ENCODE measurements around the gene ZNF423.

DNA sequence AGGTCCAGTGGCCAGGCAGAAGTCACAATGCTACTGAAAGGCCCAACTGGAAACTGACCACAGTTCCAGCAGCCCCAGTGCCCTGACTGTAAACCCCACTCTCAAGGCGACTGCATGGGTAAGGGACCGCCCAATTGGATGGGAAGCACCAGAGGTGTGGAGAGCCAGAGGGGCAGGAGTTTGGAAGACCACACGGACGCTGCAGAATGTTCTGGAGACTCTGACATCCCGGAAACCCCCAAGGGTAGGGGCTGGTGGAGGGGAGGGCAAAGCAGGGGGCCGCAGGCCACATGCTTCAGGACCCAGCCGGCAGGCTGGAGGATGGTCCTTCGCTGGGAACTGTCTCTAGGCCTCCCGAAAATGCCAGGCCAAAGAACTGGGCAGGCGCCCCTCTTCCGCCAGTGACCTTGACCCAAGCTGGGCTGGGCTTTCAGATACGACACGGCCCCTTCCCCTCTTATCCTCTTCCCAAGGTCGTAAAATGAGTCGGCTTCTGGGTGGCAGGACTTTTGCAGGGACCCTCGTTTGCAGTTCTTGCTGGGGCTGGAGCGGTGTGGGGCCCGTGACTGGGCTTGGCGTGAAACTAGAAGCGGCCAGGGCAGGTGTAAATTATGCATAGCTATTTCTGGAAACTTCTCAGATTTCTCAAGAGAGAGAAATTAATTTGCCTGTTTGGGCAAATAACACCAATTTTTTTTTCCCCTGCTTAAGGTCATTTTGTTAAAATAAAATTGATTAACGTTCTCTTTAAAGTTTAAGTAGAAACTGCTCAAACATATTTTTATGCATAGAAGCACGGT lies 372.1 kb downstream of the ZNF423 start:
- TF ChIP-seq GATA3 (IDR thresholded peaks at IDR 0.05; ENCODE audit: low read depth, low read length) (no peak), GATA2 (IDR thresholded peaks at IDR 0.05; ENCODE audit: low read depth, low read length) (no peak)

Data from SH-SY5Y (cell line).